HG03108 (cell line): ENCODE measurements around the gene SPINK9.
"Not testable (repeated sequence)": the region's sequence is repeated elsewhere in the genome, so short reads cannot be mapped to it uniquely, and the experiment has no call there.

Source experiments
- ATAC-seq: cut with Tn5 transposase; IDR thresholded peaks from one replicate; pipeline ENCODE4 v1.9.1; 2021; ENCODE audit warnings: moderate library complexity; ENCODE audit not compliant: unreplicated experiment

The SPINK9 gene

GRCh38 chr5:148335259-148335658, at the start of gene SPINK9:
Gene SPINK9 (plus strand): TSS chr5:148335559. CDS start chr5:148335614, 55 bp downstream.
- ATAC-seq = no peak

GRCh38 chr5:148290271-148291195, 44.8 kb upstream of the SPINK9 start:
- no peak for ATAC-seq

- no peak for ATAC-seq
Measured at GRCh38 chr5:148297731-148298130, 37.6 kb upstream of the SPINK9 start.

GRCh38 chr5:148306446-148306845, 28.9 kb upstream of the SPINK9 start:
- ATAC-seq = no peak

- no peak for ATAC-seq
Measured at GRCh38 chr5:148309019-148309418, 26.3 kb upstream of the SPINK9 start.

GRCh38 chr5:148309746-148310145, 25.6 kb upstream of the SPINK9 start:
- no peak for ATAC-seq

GRCh38 chr5:148311484-148311883, 23.9 kb upstream of the SPINK9 start:
- ATAC-seq = no peak

- no peak for ATAC-seq
Measured at GRCh38 chr5:148312153-148312552, 23.2 kb upstream of the SPINK9 start, which contains the start of gene SPINK7. Gene SPINK7 (plus strand): TSS chr5:148312423. CDS start chr5:148312484, 61 bp downstream.

- no peak for ATAC-seq
Measured at GRCh38 chr5:148314187-148314586, 21.2 kb upstream of the SPINK9 start.

- ATAC-seq = no peak
Measured at GRCh38 chr5:148314731-148315130, 20.6 kb upstream of the SPINK9 start.

- ATAC-seq = not testable (repeated sequence)
Measured at GRCh38 chr5:148320011-148320963, 15.1 kb upstream of the SPINK9 start.

GRCh38 chr5:148333262-148333849, 2.0 kb upstream of the SPINK9 start:
- ATAC-seq = no peak

- peak; percentile 79 for ATAC-seq
Measured at GRCh38 chr5:148336704-148337435, 1.5 kb downstream of the SPINK9 start.

GRCh38 chr5:148342371-148343045, 7.1 kb downstream of the SPINK9 start:
- no peak for ATAC-seq

- no peak for ATAC-seq
Measured at GRCh38 chr5:148343046-148343407, 7.7 kb downstream of the SPINK9 start.

- ATAC-seq = no peak
Measured at GRCh38 chr5:148343603-148344487, 8.5 kb downstream of the SPINK9 start.

GRCh38 chr5:148347706-148348105, 12.3 kb downstream of the SPINK9 start:
- no peak for ATAC-seq

- no peak for ATAC-seq
Measured at GRCh38 chr5:148352696-148353095, 17.3 kb downstream of the SPINK9 start.

- no peak for ATAC-seq
Measured at GRCh38 chr5:148353634-148354033, 18.3 kb downstream of the SPINK9 start.
